ENCODE results near the gene SDHAF4.
"Not testable (repeated sequence)": the region's sequence is repeated elsewhere in the genome, so short reads cannot be mapped to it uniquely, and the experiment has no call there.

SDHAF4 gene

GRCh38 chr6:70593118-70593486, 26.4 kb downstream of the SDHAF4 start:
- DNase-seq, result no peak

GRCh38 chr6:70599187-70599586, 32.5 kb downstream of the SDHAF4 start:
- DNase-seq, result no peak

GRCh38 chr6:70601014-70601413, 34.3 kb downstream of the SDHAF4 start:
- no peak for DNase-seq

- no peak for DNase-seq
These were observed 37.5 kb downstream of the SDHAF4 start for GRCh38 chr6:70604254-70604653.

- not testable (repeated sequence) for DNase-seq
These were observed 40.6 kb downstream of the SDHAF4 start for GRCh38 chr6:70607371-70607770.

GRCh38 chr6:70609181-70609580, 42.5 kb downstream of the SDHAF4 start:
- not testable (repeated sequence) for DNase-seq

GRCh38 chr6:70616728-70617260, 50.1 kb downstream of the SDHAF4 start:
- DNase-seq, result no peak

- DNase-seq, result no peak
These were observed 54.0 kb downstream of the SDHAF4 start for GRCh38 chr6:70620746-70621145.

GRCh38 chr6:70622461-70622860, 55.7 kb downstream of the SDHAF4 start:
- no peak for DNase-seq

GRCh38 chr6:70625436-70625835, 58.7 kb downstream of the SDHAF4 start:
- no peak for DNase-seq

- DNase-seq, result no peak
These were observed 60.9 kb downstream of the SDHAF4 start for GRCh38 chr6:70627500-70628254.

- DNase-seq, result no peak
These were observed 63.2 kb downstream of the SDHAF4 start for GRCh38 chr6:70629929-70630328.

GRCh38 chr6:70633870-70634269, 67.1 kb downstream of the SDHAF4 start:
- DNase-seq, result no peak

GRCh38 chr6:70636596-70636995, 69.9 kb downstream of the SDHAF4 start:
- no peak for DNase-seq

GRCh38 chr6:70638468-70638867, 71.7 kb downstream of the SDHAF4 start:
- no peak for DNase-seq

Data from Kasumi-1 (cell line).